Suprapubic skin (tissue), 4 donors: Measurements from ENCODE around the gene SORCS2. TPM values are rescaled to one million over a fixed set of nuclear protein-coding genes. Genes with fewer than 3 reads are reported as not detected.

ENCODE experiments used
- DNase-seq, 2 donors: peaks; one replicate each; pipeline ENCODE4 v3.0.0-alpha.2; 2019; ENCODE audit warnings: low spot score in 2 of 2
- H3K27ac ChIP-seq: fragments of 200-600 bp; sonication (generic); one replicate; pipeline ENCODE4 v1.5.1; 2019
- H3K27me3 ChIP-seq: fragments of 200-600 bp; sonication (generic); one replicate; pipeline ENCODE4 v1.5.1; 2019
- H3K36me3 ChIP-seq: fragments of 200-600 bp; sonication (generic); one replicate; pipeline ENCODE4 v1.5.1; 2019
- H3K4me1 ChIP-seq: fragments of 200-600 bp; sonication (generic); one replicate; pipeline ENCODE4 v1.5.1; 2019
- H3K4me3 ChIP-seq: fragments of 200-600 bp; sonication (generic); one replicate; pipeline ENCODE4 v1.5.1; 2019; ENCODE audit warnings: mild to moderate bottlenecking
- H3K9me3 ChIP-seq: fragments of 200-600 bp; sonication (generic); one replicate; pipeline ENCODE4 v1.5.1; 2019
- CTCF ChIP-seq, 2 donors: fragments of 200-600 bp in 1 of 2; fragments of 450-650 bp in 1 of 2; sonication (generic) in 1 of 2; IDR thresholded peaks; one replicate each; pipeline ENCODE4 v1.5.1; 2016 to 2019; ENCODE audit warnings: antibody characterized with exemption in 2 of 2, mild to moderate bottlenecking in 1 of 2, moderate library complexity in 1 of 2
- EP300 ChIP-seq: sonication (generic); formaldehyde crosslinking; IDR thresholded peaks from one replicate; pipeline ENCODE4 v1.6.1; 2017; ENCODE audit warnings: antibody characterized with exemption
- POLR2A ChIP-seq, 2 donors: fragments of 450-650 bp; IDR thresholded peaks; one replicate each; pipeline ENCODE4 v1.6.1; 2017; ENCODE audit warnings: antibody characterized with exemption in 2 of 2, mild to moderate bottlenecking in 2 of 2, moderate library complexity in 2 of 2
- POLR2AphosphoS5 ChIP-seq, 3 donors: sonication (generic); formaldehyde crosslinking; IDR thresholded peaks; one replicate each; pipeline ENCODE4 v1.6.1; 2017; ENCODE audit warnings: antibody characterized with exemption in 3 of 3
- WGBS: methylation state at CpG from one replicate; pipeline ENCODE4 v1.1.5; 2018; 5-methylcytosine and 5-hydroxymethylcytosine counted together
- total RNA-seq, 4 donors: library from RNA; depleted of rRNA; stranded (reverse); fragments of >200 nt; gene quantifications; one replicate each; pipeline ENCODE4 v1.1.0, GENCODE V29; 2016

SORCS2 gene
- total RNA-seq, 4 donors from 2014 or later: 0.94 to 4.6 (median 1.3) TPM

DNA sequence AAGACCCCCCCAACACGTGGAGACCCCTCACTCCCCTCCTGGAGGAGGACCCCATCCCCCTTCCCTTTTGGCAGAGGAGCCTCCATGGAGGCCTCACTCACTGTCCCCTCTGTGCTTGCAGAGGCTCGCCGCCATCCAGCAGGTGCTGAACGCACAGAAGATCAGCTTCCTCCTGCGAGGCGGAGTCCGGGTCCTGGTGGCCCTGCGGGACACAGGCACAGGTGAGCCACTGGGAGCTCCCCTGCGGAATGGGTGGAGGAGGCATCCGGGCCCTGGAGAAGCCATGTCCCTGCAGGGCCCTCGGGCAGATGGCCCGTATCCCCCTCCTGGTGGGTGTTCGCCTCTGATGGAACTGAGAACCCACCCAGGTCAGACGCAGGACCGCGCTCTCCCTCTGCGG, 540.9 kb downstream of the SORCS2 start:
- H3K9me3 ChIP-seq: no peaks in the 10 kb centered on the region
- WGBS: 87% methylated on average over 12 of the region's 17 CpGs
- H3K4me1 ChIP-seq: no peaks in the 10 kb centered on the region
- H3K4me3 ChIP-seq: no peak overlapping the region
- TF ChIP-seq EP300: no peak
- no peak for DNase-seq
- H3K36me3 ChIP-seq: no peaks in the 10 kb centered on the region
- no peak overlapping the region for H3K27ac ChIP-seq
- no peaks in the 10 kb centered on the region for H3K27me3 ChIP-seq

DNA sequence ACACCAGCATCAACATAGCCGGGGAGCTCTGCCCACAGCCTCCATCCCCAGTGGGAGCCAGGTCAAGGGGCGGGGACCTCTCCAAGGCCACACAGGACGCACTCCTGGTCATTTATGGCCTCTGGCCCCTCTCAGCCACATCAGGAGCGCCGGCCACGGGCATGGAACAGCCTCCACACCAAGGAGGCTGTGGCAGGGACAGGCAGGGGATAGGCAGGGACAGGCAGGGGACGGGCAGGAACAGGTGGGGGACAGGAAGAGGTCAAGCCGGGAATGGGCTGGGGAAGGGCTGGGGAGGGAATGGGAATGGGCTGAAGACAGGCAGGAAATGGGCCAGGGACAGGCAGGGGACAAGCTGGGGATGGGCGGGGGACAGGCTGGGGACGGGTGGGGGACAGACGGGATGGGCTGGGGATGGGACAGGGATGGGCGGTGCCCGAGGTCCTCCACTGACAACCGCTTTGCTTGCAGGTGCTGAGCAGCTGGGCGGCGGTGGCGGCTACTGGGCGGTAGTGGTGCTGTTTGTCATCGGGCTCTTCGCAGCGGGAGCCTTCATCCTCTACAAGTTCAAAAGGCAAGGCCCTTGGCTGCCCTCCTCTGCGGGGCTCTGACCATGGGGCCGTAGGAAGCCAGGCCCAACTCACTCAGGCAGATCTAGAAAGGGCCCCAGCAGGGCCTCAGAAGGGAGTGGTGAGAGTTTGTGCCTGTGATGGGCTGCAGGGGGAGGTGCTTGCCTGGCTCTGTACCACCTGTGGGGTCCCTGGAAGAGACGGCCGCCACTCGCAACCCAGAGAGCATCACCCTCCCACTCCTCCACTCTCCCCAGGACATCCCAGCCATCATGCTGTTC, 541.7 kb downstream of the SORCS2 start:
- no peak for DNase-seq
- H3K4me1 ChIP-seq: no peaks in the 10 kb centered on the region
- no peak overlapping the region for H3K4me3 ChIP-seq
- no peaks in the 10 kb centered on the region for H3K27me3 ChIP-seq
- TF ChIP-seq POLR2AphosphoS5 (IDR thresholded peaks at IDR 0.05) (no peak), POLR2A (IDR thresholded peaks at IDR 0.05) (no peak), EP300 (no peak), CTCF (IDR thresholded peaks at IDR 0.05) (no peak)
- 68% methylated on average over 24 of the region's 26 CpGs for WGBS
- no peaks in the 10 kb centered on the region for H3K9me3 ChIP-seq
- H3K36me3 ChIP-seq: no peaks in the 10 kb centered on the region
- no peak overlapping the region for H3K27ac ChIP-seq

DNA sequence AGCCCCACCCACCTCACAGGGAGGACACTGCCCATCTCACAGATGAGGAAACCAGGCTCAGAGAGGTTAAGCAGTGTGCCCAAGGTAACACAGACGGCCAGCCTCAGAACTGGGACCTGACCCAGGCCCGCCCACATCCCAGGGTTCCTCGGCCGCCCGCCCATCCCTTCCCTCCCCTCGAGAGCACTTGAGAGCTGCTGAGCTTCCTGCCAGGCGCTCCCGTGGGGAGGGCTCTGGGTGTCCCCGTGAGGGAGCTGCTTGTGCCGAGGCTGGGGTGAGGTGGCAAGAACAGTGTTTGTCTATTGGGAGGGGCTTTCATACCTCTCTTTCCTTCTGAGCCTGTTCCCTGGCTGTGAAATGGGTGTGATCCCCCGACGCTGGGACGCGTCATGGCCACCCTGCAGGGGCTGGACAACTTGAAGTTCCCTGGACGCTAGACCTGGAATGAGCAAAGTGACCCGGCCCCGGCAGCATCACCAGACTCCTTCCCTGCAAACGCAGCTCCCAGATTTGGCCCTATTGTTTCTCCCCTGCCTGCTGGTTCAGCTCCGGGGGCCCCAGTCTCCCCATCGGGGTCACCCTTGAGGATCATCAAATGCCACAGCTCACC, 542.4 kb downstream of the SORCS2 start:
- no peaks in the 10 kb centered on the region for H3K36me3 ChIP-seq
- TF ChIP-seq EP300 (no peak), POLR2A (IDR thresholded peaks at IDR 0.05) (no peak)
- H3K27me3 ChIP-seq: no peaks in the 10 kb centered on the region
- 72% methylated on average over 9 of the region's 20 CpGs for WGBS
- no peak overlapping the region for H3K4me3 ChIP-seq
- H3K9me3 ChIP-seq: no peaks in the 10 kb centered on the region
- H3K27ac ChIP-seq: no peak overlapping the region
- H3K4me1 ChIP-seq: no peaks in the 10 kb centered on the region
- no peak for DNase-seq

GRCh38 chr4:7735395-7735794, 543.1 kb downstream of the SORCS2 start:
- H3K4me1 ChIP-seq: no peaks in the 10 kb centered on the region
- no peaks in the 10 kb centered on the region for H3K27me3 ChIP-seq
- H3K9me3 ChIP-seq: no peaks in the 10 kb centered on the region
- no peak overlapping the region for H3K27ac ChIP-seq
- no peak overlapping the region for H3K4me3 ChIP-seq
- no peaks in the 10 kb centered on the region for H3K36me3 ChIP-seq
- 95% methylated on average over 5 of the region's 5 CpGs for WGBS
- TF ChIP-seq POLR2A (IDR thresholded peaks at IDR 0.05) (no peak), CTCF (IDR thresholded peaks at IDR 0.05) (no peak), POLR2AphosphoS5 (IDR thresholded peaks at IDR 0.05) (no peak), EP300 (no peak)
- DNase-seq: no peak

GRCh38 chr4:7735961-7736360, 543.6 kb downstream of the SORCS2 start:
- WGBS: 79% methylated on average over 6 of the region's 8 CpGs

More at GRCh38 chr4:7735961-7736360, 543.6 kb downstream of the SORCS2 start:
- no peak overlapping the region for H3K4me3 ChIP-seq
- H3K27ac ChIP-seq: no peak overlapping the region
- H3K4me1 ChIP-seq: no peaks in the 10 kb centered on the region
- H3K9me3 ChIP-seq: no peaks in the 10 kb centered on the region
- TF ChIP-seq POLR2A (IDR thresholded peaks at IDR 0.05) (no peak), EP300 (no peak), POLR2AphosphoS5 (IDR thresholded peaks at IDR 0.05) (no peak), CTCF (IDR thresholded peaks at IDR 0.05) (no peak)
- no peak for DNase-seq
- no peaks in the 10 kb centered on the region for H3K27me3 ChIP-seq
- H3K36me3 ChIP-seq: no peaks in the 10 kb centered on the region
